SK-N-SH treated with all-trans-retinoic acid at 6 μM for 48 hours (cell line): ENCODE results near the gene FAM237A.

Experiments
- ATAC-seq: fragments of 200-7000 bp; cut with Tn5 transposase; 3 replicates; pipeline ENCODE4 v1.9.1; 2020; ENCODE audit warnings: mild to moderate bottlenecking, moderate library complexity
- ARNTL ChIP-seq: fragments of 450-650 bp; formaldehyde crosslinking; IDR thresholded peaks from 2 replicates; pipeline ENCODE4 v1.5.0; 2020; ENCODE audit warnings: low read depth, mild to moderate bottlenecking, moderate library complexity, borderline replicate concordance
- BACH2 ChIP-seq: fragments of 250-450 bp; sonication (Bioruptor Pico); IDR thresholded peaks from 2 replicates; pipeline ENCODE4 v1.9.0; 2021; ENCODE audit warnings: mild to moderate bottlenecking, borderline replicate concordance
- CSDC2 ChIP-seq: fragments of 250-450 bp; sonication (Bioruptor Pico); IDR thresholded peaks from 2 replicates; pipeline ENCODE4 v1.5.0; 2020; ENCODE audit warnings: mild to moderate bottlenecking, moderate library complexity
- CSRNP3 ChIP-seq: fragments of 250-450 bp; sonication (Bioruptor Pico); IDR thresholded peaks from 2 replicates; pipeline ENCODE4 v1.5.1; 2021; ENCODE audit warnings: mild to moderate bottlenecking, moderate library complexity
- ESRRG ChIP-seq: fragments of 250-450 bp; sonication (Bioruptor Pico); IDR thresholded peaks from 2 replicates; pipeline ENCODE4 v1.6.1; 2021; ENCODE audit warnings: mild to moderate bottlenecking
- GLIS3 ChIP-seq: fragments of 250-450 bp; sonication (Bioruptor Pico); IDR thresholded peaks from 2 replicates; pipeline ENCODE4 v1.5.0; 2020; ENCODE audit warnings: mild to moderate bottlenecking, moderate library complexity
- ISL1 ChIP-seq: fragments of 250-450 bp; sonication (Bioruptor Pico); IDR thresholded peaks from 2 replicates; pipeline ENCODE4 v2.1.2; 2022; ENCODE audit warnings: mild to moderate bottlenecking, moderate library complexity
- OSR1 ChIP-seq: fragments of 250-450 bp; sonication (Bioruptor Pico); IDR thresholded peaks from 2 replicates; pipeline ENCODE4 v1.8.0; 2022; ENCODE audit warnings: moderate library complexity, mild to moderate bottlenecking, inconsistent platforms
- PPARA ChIP-seq: fragments of 250-450 bp; sonication (Bioruptor Pico); IDR thresholded peaks from 2 replicates; pipeline ENCODE4 v1.5.0; 2020; ENCODE audit warnings: mild to moderate bottlenecking, borderline replicate concordance
- TCF4 ChIP-seq: fragments of 250-450 bp; sonication (Bioruptor Pico); IDR thresholded peaks from 2 replicates; pipeline ENCODE4 v1.8.0; 2021; ENCODE audit warnings: mild to moderate bottlenecking, moderate library complexity, borderline replicate concordance
- TSHZ2 ChIP-seq: fragments of 250-450 bp; sonication (Bioruptor Pico); IDR thresholded peaks from 2 replicates; pipeline ENCODE4 v1.5.0; 2020; ENCODE audit warnings: mild to moderate bottlenecking, moderate library complexity
- ZC3H10 ChIP-seq: fragments of 250-450 bp; sonication (Bioruptor Pico); IDR thresholded peaks from 2 replicates; pipeline ENCODE4 v1.5.1; 2021; ENCODE audit warnings: mild to moderate bottlenecking, moderate library complexity
- ZFP3 ChIP-seq: fragments of 250-450 bp; sonication (Bioruptor Pico); IDR thresholded peaks from 2 replicates; pipeline ENCODE4 v1.5.0; 2020; ENCODE audit warnings: mild to moderate bottlenecking, moderate library complexity
- ZFP30 ChIP-seq: fragments of 450-650 bp; formaldehyde crosslinking; IDR thresholded peaks from 2 replicates; pipeline ENCODE4 v1.5.0; 2022; ENCODE audit warnings: mild to moderate bottlenecking, moderate library complexity
- ZNF565 ChIP-seq: fragments of 450-650 bp; formaldehyde crosslinking; conservative IDR thresholded peaks from 2 replicates; pipeline ENCODE4 v1.5.0; 2020; ENCODE audit warnings: low read depth, mild to moderate bottlenecking, moderate library complexity
- ZNF8 ChIP-seq: fragments of 450-650 bp; formaldehyde crosslinking; IDR thresholded peaks from 2 replicates; pipeline ENCODE4 v1.5.0; 2020; ENCODE audit warnings: mild to moderate bottlenecking, moderate library complexity
- TF ChIP-seq, protein P1 (sequence below): fragments of 250-450 bp; sonication (Bioruptor Pico); IDR thresholded peaks from 2 replicates; pipeline ENCODE4 v1.8.0; 2020; ENCODE audit warnings: mild to moderate bottlenecking, moderate library complexity, borderline replicate concordance
- TF ChIP-seq, protein P2 (sequence below): fragments of 250-450 bp; sonication (Bioruptor Pico); IDR thresholded peaks from 2 replicates; pipeline ENCODE4 v1.5.1; 2020; ENCODE audit warnings: low read depth, mild to moderate bottlenecking, moderate library complexity
- TF ChIP-seq, protein P3 (sequence below): fragments of 250-450 bp; sonication (Bioruptor Pico); IDR thresholded peaks from 2 replicates; pipeline ENCODE4 v1.8.0; 2021; ENCODE audit warnings: low read depth, mild to moderate bottlenecking, moderate library complexity, borderline replicate concordance

Gene FAM237A

DNA sequence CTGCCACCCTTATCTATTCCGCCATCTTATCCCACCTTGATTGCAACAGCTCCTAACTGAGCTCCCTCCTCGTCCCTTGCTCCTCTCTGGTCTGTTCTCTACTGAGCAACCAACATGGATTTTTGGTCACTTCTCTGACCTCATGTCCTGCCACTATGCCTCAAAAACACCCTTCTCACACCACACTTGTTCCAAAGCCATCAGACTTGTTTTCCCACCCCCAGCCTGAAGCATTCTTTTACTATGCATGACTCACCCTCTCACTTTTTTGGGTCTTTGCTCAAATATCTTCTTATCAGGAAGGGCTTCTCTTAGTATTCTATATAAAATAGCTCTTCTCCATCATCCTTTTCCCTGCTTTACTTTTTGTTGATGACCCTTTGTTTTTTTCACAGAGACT, 2.7 kb upstream of the FAM237A start (continued):
- TF ChIP-seq CSRNP3 (CRISPR knock-in tag): no peak
- no peak for TF ChIP-seq ZNF565 (CRISPR knock-in tag)
- TF ChIP-seq ESRRG (CRISPR knock-in tag): no peak
- TF ChIP-seq ZFP3 (CRISPR knock-in tag): no peak
- no peak for TF ChIP-seq PPARA
- no peak for TF ChIP-seq ISL1 (CRISPR knock-in tag)
- no peak for TF ChIP-seq TCF4 (CRISPR knock-in tag)
- no peak for TF ChIP-seq GLIS3 (CRISPR knock-in tag)
- TF ChIP-seq ZNF8 (CRISPR knock-in tag): no peak
- TF ChIP-seq CSDC2: no peak
- TF ChIP-seq, all 23 proteins: peak for 0

DNA sequence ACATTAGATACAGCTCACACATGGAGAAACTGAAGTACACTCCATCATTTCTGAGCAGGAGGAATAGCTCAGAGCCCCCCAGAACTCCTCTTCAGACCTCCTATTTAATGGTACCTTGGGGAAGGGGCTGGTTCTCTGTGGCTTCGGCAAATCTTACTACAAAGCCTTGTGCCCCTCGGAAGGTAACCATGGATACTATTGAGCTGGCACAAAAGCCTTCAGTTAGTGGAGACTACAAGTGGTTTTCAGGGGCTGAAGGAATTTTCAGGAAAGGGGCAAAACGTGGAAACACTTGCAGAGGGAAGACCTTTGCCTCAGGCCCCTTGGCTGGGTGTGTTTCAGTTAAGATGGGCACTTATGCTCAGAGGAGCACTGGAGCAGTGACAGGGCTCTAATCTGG, 1.1 kb upstream of the FAM237A start:
- TF ChIP-seq, protein P1, sequence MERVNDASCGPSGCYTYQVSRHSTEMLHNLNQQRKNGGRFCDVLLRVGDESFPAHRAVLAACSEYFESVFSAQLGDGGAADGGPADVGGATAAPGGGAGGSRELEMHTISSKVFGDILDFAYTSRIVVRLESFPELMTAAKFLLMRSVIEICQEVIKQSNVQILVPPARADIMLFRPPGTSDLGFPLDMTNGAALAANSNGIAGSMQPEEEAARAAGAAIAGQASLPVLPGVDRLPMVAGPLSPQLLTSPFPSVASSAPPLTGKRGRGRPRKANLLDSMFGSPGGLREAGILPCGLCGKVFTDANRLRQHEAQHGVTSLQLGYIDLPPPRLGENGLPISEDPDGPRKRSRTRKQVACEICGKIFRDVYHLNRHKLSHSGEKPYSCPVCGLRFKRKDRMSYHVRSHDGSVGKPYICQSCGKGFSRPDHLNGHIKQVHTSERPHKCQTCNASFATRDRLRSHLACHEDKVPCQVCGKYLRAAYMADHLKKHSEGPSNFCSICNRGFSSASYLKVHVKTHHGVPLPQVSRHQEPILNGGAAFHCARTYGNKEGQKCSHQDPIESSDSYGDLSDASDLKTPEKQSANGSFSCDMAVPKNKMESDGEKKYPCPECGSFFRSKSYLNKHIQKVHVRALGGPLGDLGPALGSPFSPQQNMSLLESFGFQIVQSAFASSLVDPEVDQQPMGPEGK: no peak
- no peak for TF ChIP-seq ZNF565 (CRISPR knock-in tag)
- TF ChIP-seq, protein P2, sequence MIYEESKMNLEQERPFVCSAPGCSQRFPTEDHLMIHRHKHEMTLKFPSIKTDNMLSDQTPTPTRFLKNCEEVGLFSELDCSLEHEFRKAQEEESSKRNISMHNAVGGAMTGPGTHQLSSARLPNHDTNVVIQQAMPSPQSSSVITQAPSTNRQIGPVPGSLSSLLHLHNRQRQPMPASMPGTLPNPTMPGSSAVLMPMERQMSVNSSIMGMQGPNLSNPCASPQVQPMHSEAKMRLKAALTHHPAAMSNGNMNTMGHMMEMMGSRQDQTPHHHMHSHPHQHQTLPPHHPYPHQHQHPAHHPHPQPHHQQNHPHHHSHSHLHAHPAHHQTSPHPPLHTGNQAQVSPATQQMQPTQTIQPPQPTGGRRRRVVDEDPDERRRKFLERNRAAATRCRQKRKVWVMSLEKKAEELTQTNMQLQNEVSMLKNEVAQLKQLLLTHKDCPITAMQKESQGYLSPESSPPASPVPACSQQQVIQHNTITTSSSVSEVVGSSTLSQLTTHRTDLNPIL: no peak
- no peak for TF ChIP-seq BACH2 (CRISPR knock-in tag)
- no peak for TF ChIP-seq TSHZ2
- no peak for TF ChIP-seq ZNF8 (CRISPR knock-in tag)
- no peak for TF ChIP-seq CSDC2
- TF ChIP-seq, protein P3, sequence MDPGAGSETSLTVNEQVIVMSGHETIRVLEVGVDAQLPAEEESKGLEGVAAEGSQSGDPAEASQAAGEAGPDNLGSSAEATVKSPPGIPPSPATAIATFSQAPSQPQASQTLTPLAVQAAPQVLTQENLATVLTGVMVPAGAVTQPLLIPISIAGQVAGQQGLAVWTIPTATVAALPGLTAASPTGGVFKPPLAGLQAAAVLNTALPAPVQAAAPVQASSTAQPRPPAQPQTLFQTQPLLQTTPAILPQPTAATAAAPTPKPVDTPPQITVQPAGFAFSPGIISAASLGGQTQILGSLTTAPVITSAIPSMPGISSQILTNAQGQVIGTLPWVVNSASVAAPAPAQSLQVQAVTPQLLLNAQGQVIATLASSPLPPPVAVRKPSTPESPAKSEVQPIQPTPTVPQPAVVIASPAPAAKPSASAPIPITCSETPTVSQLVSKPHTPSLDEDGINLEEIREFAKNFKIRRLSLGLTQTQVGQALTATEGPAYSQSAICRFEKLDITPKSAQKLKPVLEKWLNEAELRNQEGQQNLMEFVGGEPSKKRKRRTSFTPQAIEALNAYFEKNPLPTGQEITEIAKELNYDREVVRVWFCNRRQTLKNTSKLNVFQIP: no peak
- TF ChIP-seq CSRNP3 (CRISPR knock-in tag): no peak
- ATAC-seq: no peak

DNA sequence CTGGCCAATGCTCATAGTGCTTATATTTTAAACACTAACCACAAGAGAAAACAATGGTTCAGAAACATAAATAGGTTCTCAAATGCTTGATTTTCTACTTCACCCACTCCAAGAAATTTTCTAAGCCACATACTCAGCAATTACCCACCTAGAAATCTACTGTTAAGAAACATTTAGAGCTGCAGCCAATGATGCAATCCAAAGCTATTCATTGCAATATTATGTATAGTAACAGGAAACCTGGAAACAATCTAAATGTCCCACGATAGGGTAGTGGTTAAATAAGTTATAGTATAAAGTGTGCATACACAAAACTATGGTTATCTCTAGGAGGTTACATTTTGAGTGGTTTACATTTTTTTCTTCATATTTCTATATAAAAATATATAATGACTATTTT, 5.7 kb downstream of the FAM237A start:
- ATAC-seq: no peak
- TF ChIP-seq ZFP3 (CRISPR knock-in tag) (no peak), TCF4 (CRISPR knock-in tag) (no peak), CSDC2 (no peak), ARNTL (CRISPR knock-in tag) (no peak), ZNF565 (CRISPR knock-in tag) (no peak), OSR1 (CRISPR knock-in tag) (no peak), ZFP30 (CRISPR knock-in tag) (no peak), PPARA (no peak), ZC3H10 (CRISPR knock-in tag) (no peak), CSRNP3 (CRISPR knock-in tag) (no peak)
- TF ChIP-seq, protein P2: no peak
- TF ChIP-seq, protein P1: no peak
- TF ChIP-seq, protein P3: no peak
